B cell (primary cell): Measurements from ENCODE around the gene CRTC1. TPM values are rescaled to one million over a fixed set of nuclear protein-coding genes. Genes with fewer than 3 reads are reported as not detected.

Source experiments
- ATAC-seq: fragments of 200-7000 bp; cut with Tn5 transposase; one replicate; pipeline ENCODE4 v1.10.0; 2021; ENCODE audit warnings: low read depth, mild to moderate bottlenecking, moderate number of reproducible peaks, moderate library complexity
- CTCF ChIA-PET: fragments of 350-600 bp; sonication (Branson Sonifier 250); formaldehyde crosslinking; loops from one replicate; lab custom pipeline; 2021; ENCODE audit warnings: antibody characterized with exemption, inconsistent platforms; lab: Charles Lee
- POLR2A ChIA-PET: fragments of 350-600 bp; sonication (Branson Sonifier 250); formaldehyde crosslinking; loops from one replicate; lab custom pipeline; 2021; ENCODE audit warnings: antibody characterized with exemption; lab: Charles Lee
- DNase-seq: peaks from one replicate; pipeline ENCODE4 v3.0.0; 2013
- H2AFZ ChIP-seq: 2 replicates; pipeline ENCODE4 v1.6.1; 2012; ENCODE audit warnings: mild to moderate bottlenecking, low read depth, low read length; ENCODE audit not compliant: insufficient read depth, poor library complexity, severe bottlenecking
- H3K27ac ChIP-seq, 2 donors: 1 replicate in 1 of 2; 2 replicates in 1 of 2; pipeline ENCODE4 v1.5.1; 2012 to 2013; ENCODE audit warnings: low read length in 2 of 2, mild to moderate bottlenecking in 2 of 2, moderate library complexity in 1 of 2
- H3K27me3 ChIP-seq, 4 experiments: fragments of 200-600 bp in 1 of 4; sonication (generic) in 1 of 4; replicated peaks in 1 of 4; 1 replicate in 2 of 4; 2 replicates in 2 of 4; pipeline versions ENCODE4 v1.6.1 to v1.7.0; 2013 to 2016; ENCODE audit warnings: low read length in 3 of 4, mild to moderate bottlenecking in 2 of 4, mixed read lengths in 1 of 4, moderate library complexity in 1 of 4; ENCODE audit not compliant: insufficient read depth in 4 of 4, control insufficient read depth in 3 of 4; ENCODE audit errors: control extremely low read depth in 1 of 4
- H3K36me3 ChIP-seq, 2 experiments: replicated peaks in 1 of 2; 1 replicate in 1 of 2; 2 replicates in 1 of 2; pipeline versions ENCODE4 v1.6.1 to v1.7.1; 2013; ENCODE audit warnings: low read length in 1 of 2; ENCODE audit not compliant: insufficient read depth in 2 of 2, control insufficient read depth in 1 of 2; ENCODE audit errors: control extremely low read depth in 1 of 2, extremely low read depth in 1 of 2
- H3K4me1 ChIP-seq, 2 donors: fragments of 200-600 bp in 1 of 2; sonication (generic) in 1 of 2; 1 replicate in 1 of 2; 2 replicates in 1 of 2; pipeline versions ENCODE4 v1.5.1 to v1.6.1; 2013 to 2017; ENCODE audit warnings: low read length in 2 of 2; ENCODE audit not compliant: control insufficient read depth in 2 of 2, insufficient read depth in 2 of 2
- H3K4me2 ChIP-seq: replicated peaks from 2 replicates; pipeline ENCODE3; 2012; ENCODE audit warnings: mild to moderate bottlenecking, low read depth, low read length; ENCODE audit not compliant: poor library complexity, severe bottlenecking
- H3K4me3 ChIP-seq, 5 experiments: fragments of 200-600 bp in 1 of 5; sonication (generic) in 1 of 5; 1 replicate in 3 of 5; 2 replicates in 2 of 5; pipeline versions ENCODE4 v1.5.1 to v1.7.0; 2011 to 2016; ENCODE audit warnings: low read length in 4 of 5, mild to moderate bottlenecking in 4 of 5, low read depth in 2 of 5, control low read depth in 1 of 5, moderate library complexity in 1 of 5; ENCODE audit not compliant: insufficient read depth in 1 of 5; ENCODE audit errors: control extremely low read depth in 1 of 5, extremely low read depth in 1 of 5
- H3K79me2 ChIP-seq: fragments of 200-600 bp; sonication (generic); one replicate; pipeline ENCODE4 v1.6.0; 2016; ENCODE audit warnings: low read length; ENCODE audit not compliant: control insufficient read depth, insufficient read depth
- H3K9ac ChIP-seq: fragments of 200-600 bp; sonication (generic); 2 replicates; pipeline ENCODE4 v1.6.1; 2017; ENCODE audit warnings: mild to moderate bottlenecking, low read length, moderate library complexity
- H3K9me3 ChIP-seq, 3 donors: one replicate each; pipeline versions ENCODE4 v1.6.1 to v1.7.1; 2013; ENCODE audit warnings: low read length in 2 of 3; ENCODE audit not compliant: control insufficient read depth in 2 of 3, insufficient read depth in 1 of 3; ENCODE audit errors: control extremely low read depth in 1 of 3
- H4K20me1 ChIP-seq: 2 replicates; pipeline ENCODE4 v1.6.0; 2012; ENCODE audit warnings: mild to moderate bottlenecking, low read length; ENCODE audit not compliant: insufficient read depth, control insufficient read depth, poor library complexity, severe bottlenecking
- H3K27ac Mint-ChIP-seq: one replicate; pipeline ENCODE4 v1.8.0; 2021; ENCODE audit warnings: mixed read lengths
- H3K27me3 Mint-ChIP-seq: one replicate; pipeline ENCODE4 v1.8.0; 2021; ENCODE audit warnings: mixed read lengths
- H3K4me1 Mint-ChIP-seq: one replicate; pipeline ENCODE4 v1.8.0; 2021; ENCODE audit warnings: mixed read lengths
- H3K4me3 Mint-ChIP-seq: one replicate; pipeline ENCODE4 v1.8.0; 2021; ENCODE audit warnings: mixed read lengths
- H3K9me3 Mint-ChIP-seq: one replicate; pipeline ENCODE4 v1.8.0; 2022; ENCODE audit warnings: mixed read lengths; ENCODE audit not compliant: insufficient read depth
- CTCF ChIP-seq: fragments of 200-600 bp; IDR thresholded peaks from one replicate; pipeline ENCODE4 v1.8.0; 2022; ENCODE audit warnings: antibody characterized with exemption, mild to moderate bottlenecking
- EZH2 ChIP-seq: IDR thresholded peaks from 2 replicates; pipeline ENCODE4 v1.6.1; 2012; ENCODE audit warnings: borderline replicate concordance, low read depth, mild to moderate bottlenecking, moderate library complexity, low read length; ENCODE audit not compliant: insufficient read depth, poor library complexity, severe bottlenecking
- WGBS: methylation state at CpG from one replicate; pipeline ENCODE4 v1.1.5; 2013; ENCODE audit warnings: missing lambda C conversion rate; ENCODE audit not compliant: insufficient coverage; 5-methylcytosine and 5-hydroxymethylcytosine counted together
- intact Hi-C: fragments of 100-400 bp; cut with micrococcal nuclease; formaldehyde crosslinking; loops from one replicate; pipeline ENCODE4 v1.10.0; 2022
- polyA plus RNA-seq: library from polyadenylated mRNA; depleted of rRNA; stranded (reverse); fragments of >200 nt; gene quantifications from 2 replicates; pipeline ENCODE4 v1.2.3, GENCODE V29; 2012
- total RNA-seq, 2 donors: library from RNA; stranded (reverse); fragments of 120-200 nt in 1 of 2; gene quantifications; 1 replicate in 1 of 2; 2 replicates in 1 of 2; pipeline versions ENCODE4 v1.2.3 to v1.2.4, GENCODE V29; 2013 to 2022

The CRTC1 gene
- total and polyA plus RNA-seq, 2 donors (not counting 1 experiment from before 2014, with no cell fraction given) = 15.9 to 30.1 TPM

- Mint-ChIP-seq H3K4me1 (no peaks in the 10 kb centered on the region), H3K27ac (no peak overlapping the region), H3K9me3 (no peaks in the 10 kb centered on the region), H3K4me3 (no peak overlapping the region), H3K27me3 (no peaks in the 10 kb centered on the region)
- Histone ChIP-seq H3K4me2 (no peak overlapping the region), H3K9me3 (no peaks in the 10 kb centered on the region), H3K4me1 (no peaks in the 10 kb centered on the region), H3K9ac (no peak overlapping the region), H3K79me2 (no peaks in the 10 kb centered on the region), H3K27ac (no peak overlapping the region), H3K27me3 (no peaks in the 10 kb centered on the region), H2AFZ (no peak overlapping the region), H4K20me1 (no peaks in the 10 kb centered on the region), H3K4me3 (no peak overlapping the region), H3K36me3 (peaks cover 0 to 27% of the 10 kb centered on the region in 2 experiments)
- TF ChIP-seq CTCF = no peak
- no peak for TF ChIP-seq EZH2
- 98% methylated on average over 9 of the region's 10 CpGs for WGBS
- ATAC-seq (no peak), DNase-seq (no peak)
- intact Hi-C loops = no loop called here
- ChIA-PET POLR2A (no interaction called here), CTCF (no interaction called here)
Observed at GRCh38 chr19:18751571-18751970, 68.1 kb downstream of the CRTC1 start.

- Histone ChIP-seq H3K9ac (no peak overlapping the region), H3K27me3 (no peaks in the 10 kb centered on the region), H3K4me3 (no peak overlapping the region), H3K4me2 (no peak overlapping the region), H3K79me2 (no peaks in the 10 kb centered on the region), H4K20me1 (no peaks in the 10 kb centered on the region), H3K27ac (no peak overlapping the region), H3K4me1 (no peaks in the 10 kb centered on the region), H3K9me3 (no peaks in the 10 kb centered on the region), H3K36me3 (peaks cover 0 to 27% of the 10 kb centered on the region in 2 experiments), H2AFZ (no peak overlapping the region)
- Mint-ChIP-seq H3K4me3 (no peak overlapping the region), H3K4me1 (no peaks in the 10 kb centered on the region), H3K27ac (no peak overlapping the region), H3K9me3 (no peaks in the 10 kb centered on the region), H3K27me3 (no peaks in the 10 kb centered on the region)
- no peak for DNase-seq
- intact Hi-C loops = no loop called here
- no peak for ATAC-seq
- TF ChIP-seq CTCF = no peak
- TF ChIP-seq EZH2 = no peak
- ChIA-PET POLR2A (no interaction called here), CTCF (no interaction called here)
- WGBS = no CpG with 5 or more reads among the region's 4 CpGs
Observed at GRCh38 chr19:18754501-18754900, 71.0 kb downstream of the CRTC1 start.
